Measurements from ENCODE around the gene TGM5. TPM values are rescaled to one million over a fixed set of nuclear protein-coding genes. Genes with fewer than 3 reads are reported as not detected.

TGM5 gene
- total and polyA plus RNA-seq, 2 experiments from 2014 or later = not detected

GRCh38 chr15:43270113-43270665 is 3.5 kb upstream of the TGM5 start:
- Mint-ChIP-seq H3K36me3 (ENCODE audit: low read depth) (no peaks in the 10 kb centered on the region), H3K4me1 (no peaks in the 10 kb centered on the region), H3K27me3 (ENCODE audit: insufficient read depth, low read depth, poor library complexity) (peaks cover 5% of the 10 kb centered on the region), H3K27ac (no peak overlapping the region), H3K4me3 (no peak overlapping the region), H3K9me3 (no peaks in the 10 kb centered on the region)
- Histone ChIP-seq H3F3A (replicated peaks; ENCODE audit: low read depth) (no peaks in the 10 kb centered on the region), H3K4me3 (no peak overlapping the region), H3K79me2 (replicated peaks; ENCODE audit: insufficient read depth) (no peaks in the 10 kb centered on the region), H2AFZ (0 out of 2 replicates have a peak overlapping the region, but pooled peaks have one; percentile 3), H4K20me1 (replicated peaks; ENCODE audit: insufficient read depth) (no peaks in the 10 kb centered on the region), H3K36me3 (ENCODE audit: insufficient read depth) (no peaks in the 10 kb centered on the region), H3K4me1 (ENCODE audit: insufficient read depth) (no peaks in the 10 kb centered on the region), H3K27me3 (ENCODE audit: insufficient read depth) (no peaks in the 10 kb centered on the region), H3K27ac (ENCODE audit: low read depth) (no peak overlapping the region), H3K9me2 (ENCODE audit: insufficient read depth) (0 out of 2 replicates have a peak, but pooled peaks cover 3% of the 10 kb centered on the region), H3K4me2 (no peak overlapping the region)
- DNase-seq (ENCODE audit: low spot score) (no peak), ATAC-seq (no peak)
- TF ChIP-seq EZH2 (IDR thresholded peaks at IDR 0.05; ENCODE audit: low read depth, unreplicated experiment) (no peak), ZNF331 (CRISPR knock-in tag; IDR thresholded peaks at IDR 0.05; ENCODE audit: low read depth) (no peak), STAT1 (IDR thresholded peaks at IDR 0.05; ENCODE audit: unreplicated experiment) (no peak), CREB1 (CRISPR knock-in tag; IDR thresholded peaks at IDR 0.05; ENCODE audit: low read depth) (no peak), CTCF (conservative IDR thresholded peaks at IDR 0.05; ENCODE audit: low read depth in 2 of 2) (no peak), POLR2AphosphoS5 (IDR thresholded peaks at IDR 0.05; ENCODE audit: low read depth) (no peak), ETS1 (IDR thresholded peaks at IDR 0.05) (no peak), NANOG (IDR thresholded peaks at IDR 0.05; ENCODE audit: borderline replicate concordance) (no peak), ZNF114 (CRISPR knock-in tag; IDR thresholded peaks at IDR 0.05) (no peak), JUNB (IDR thresholded peaks at IDR 0.05; ENCODE audit: unreplicated experiment) (no peak), ZNF462 (CRISPR knock-in tag; IDR thresholded peaks at IDR 0.05) (no peak), REST (IDR thresholded peaks at IDR 0.05; ENCODE audit: unreplicated experiment) (no peak), EZH2phosphoT487 (IDR thresholded peaks at IDR 0.05; ENCODE audit: unreplicated experiment) (no peak)
